Liver (tissue), 3 donors: ENCODE results near the gene DMD.

Experiments used
- CTCF ChIP-seq: fragments of 150-350 bp; IDR thresholded peaks from 2 replicates; pipeline ENCODE4 v1.5.1; 2017; ENCODE audit warnings: improper control_type of control experiment, low read depth, low read length; ENCODE audit not compliant: missing input control
- EGR1 ChIP-seq, 2 donors: IDR thresholded peaks; 2 replicates each; pipeline ENCODE4 v1.6.1; 2016 to 2018; ENCODE audit warnings: antibody characterized with exemption in 2 of 2, low read depth in 2 of 2
- GABPA ChIP-seq, 2 donors: IDR thresholded peaks in 1 of 2; conservative IDR thresholded peaks in 1 of 2; 2 replicates each; pipeline ENCODE4 v1.6.1; 2016; ENCODE audit warnings: antibody characterized with exemption in 2 of 2, mild to moderate bottlenecking in 1 of 2, moderate library complexity in 1 of 2
- HNF4A ChIP-seq, 2 donors: conservative IDR thresholded peaks; 2 replicates each; pipeline ENCODE4 v1.6.1; 2016; ENCODE audit warnings: antibody characterized with exemption in 2 of 2, mild to moderate bottlenecking in 2 of 2
- HNF4G ChIP-seq: IDR thresholded peaks from 2 replicates; pipeline ENCODE4 v1.6.1; 2016; ENCODE audit warnings: antibody characterized with exemption
- JUND ChIP-seq, 2 donors: IDR thresholded peaks; 2 replicates each; pipeline ENCODE4 v1.6.1; 2016; ENCODE audit warnings: antibody characterized with exemption in 2 of 2
- MAX ChIP-seq: IDR thresholded peaks from 2 replicates; pipeline ENCODE4 v1.6.1; 2016; ENCODE audit warnings: antibody characterized with exemption
- RAD21 ChIP-seq, 2 donors: IDR thresholded peaks; 2 replicates each; pipeline ENCODE4 v1.6.1; 2016; ENCODE audit warnings: antibody characterized with exemption in 2 of 2, mild to moderate bottlenecking in 2 of 2
- REST ChIP-seq: IDR thresholded peaks from 2 replicates; pipeline ENCODE4 v1.6.1; 2016; ENCODE audit warnings: antibody characterized with exemption, mild to moderate bottlenecking
- SP1 ChIP-seq: IDR thresholded peaks from 2 replicates; pipeline ENCODE4 v1.6.1; 2018; ENCODE audit warnings: antibody characterized with exemption, mild to moderate bottlenecking
- TAF1 ChIP-seq: conservative IDR thresholded peaks from 2 replicates; pipeline ENCODE4 v1.6.1; 2016; ENCODE audit warnings: antibody characterized with exemption, mild to moderate bottlenecking
- YY1 ChIP-seq: IDR thresholded peaks from 2 replicates; pipeline ENCODE4 v1.6.1; 2016; ENCODE audit warnings: antibody characterized with exemption, mild to moderate bottlenecking
- ZBTB33 ChIP-seq: IDR thresholded peaks from 2 replicates; pipeline ENCODE4 v1.6.1; 2016; ENCODE audit warnings: antibody characterized with exemption
- donor health status: healthy.
- donor health status: healthy.

- TF ChIP-seq MAX (no peak), CTCF (no peak), ZBTB33 (no peak), GABPA (IDR thresholded peaks at IDR 0.05 in 1 of 2, conservative IDR thresholded peaks at IDR 0.05 in 1 of 2) (no peak), EGR1 (IDR thresholded peaks at IDR 0.05; ENCODE audit: low read depth in 2 of 2) (no peak), SP1 (no peak), TAF1 (no peak), YY1 (no peak), HNF4A (conservative IDR thresholded peaks at IDR 0.05) (no peak), RAD21 (IDR thresholded peaks at IDR 0.05) (no peak), REST (no peak), JUND (IDR thresholded peaks at IDR 0.05) (no peak), HNF4G (no peak)
Measured at GRCh38 chrX:33195698-33196097, 15.7 kb downstream of the DMD start.
